ENCODE results near the gene ADGRL2.

- TF ChIP-seq EZH2 (IDR thresholded peaks at IDR 0.05; ENCODE audit: borderline replicate concordance, insufficient read depth, low read length, poor library complexity, severe bottlenecking) (no peak), CTCF (IDR thresholded peaks at IDR 0.05; ENCODE audit: poor library complexity, severe bottlenecking) (no peak), EP300 (conservative IDR thresholded peaks at IDR 0.05; ENCODE audit: poor library complexity, severe bottlenecking) (no peak), TAF1 (IDR thresholded peaks at IDR 0.05; ENCODE audit: low read depth) (no peak), POLR2AphosphoS5 (IDR thresholded peaks at IDR 0.05) (no peak), MXI1 (conservative IDR thresholded peaks at IDR 0.05; ENCODE audit: poor library complexity, severe bottlenecking) (no peak), RAD21 (conservative IDR thresholded peaks at IDR 0.05) (no peak)
Observed at GRCh38 chr1:81989524-81989923, 188.8 kb downstream of the ADGRL2 start.

All from neural cell (in vitro differentiated cells).